Parathyroid adenoma (tissue), 2 donors: ENCODE measurements around the gene CGB7.
A peak's percentile ranks its signal among the peaks of the same experiment; 100 is the strongest.
"Not testable (repeated sequence)": the region's sequence is repeated elsewhere in the genome, so short reads cannot be mapped to it uniquely, and the experiment has no call there.

Experiments used
- H2AFZ ChIP-seq: fragments of 300-600 bp; sonication (generic); one replicate; pipeline ENCODE4 v1.7.0; 2017; ENCODE audit warnings: antibody characterized with exemption, mild to moderate bottlenecking
- H3K27ac ChIP-seq: fragments of 300-600 bp; sonication (generic); one replicate; pipeline ENCODE4 v1.7.0; 2017
- H3K27me3 ChIP-seq: fragments of 300-600 bp; sonication (generic); one replicate; pipeline ENCODE4 v1.7.0; 2017; ENCODE audit warnings: low read length; ENCODE audit not compliant: control insufficient read depth, insufficient read depth
- H3K36me3 ChIP-seq: fragments of 300-600 bp; sonication (generic); one replicate; pipeline ENCODE4 v1.7.0; 2017; ENCODE audit warnings: low read length; ENCODE audit not compliant: control insufficient read depth, insufficient read depth
- H3K4me1 ChIP-seq: fragments of 300-600 bp; sonication (generic); one replicate; pipeline ENCODE4 v1.7.0; 2017; ENCODE audit warnings: control low read depth
- H3K4me2 ChIP-seq: fragments of 300-600 bp; sonication (generic); one replicate; pipeline ENCODE4 v1.7.0; 2017; ENCODE audit warnings: low read length
- H3K4me3 ChIP-seq: fragments of 300-600 bp; sonication (generic); one replicate; pipeline ENCODE4 v1.7.0; 2017; ENCODE audit warnings: low read depth, low read length
- H3K79me2 ChIP-seq: fragments of 300-600 bp; sonication (generic); one replicate; pipeline ENCODE4 v1.7.0; 2017; ENCODE audit warnings: control low read depth
- H3K9ac ChIP-seq: fragments of 300-600 bp; sonication (generic); one replicate; pipeline ENCODE4 v1.7.0; 2017; ENCODE audit warnings: mild to moderate bottlenecking
- H3K9me3 ChIP-seq: fragments of 300-600 bp; sonication (generic); one replicate; pipeline ENCODE4 v1.7.0; 2017; ENCODE audit warnings: low read length; ENCODE audit not compliant: control insufficient read depth
- CTCF ChIP-seq: fragments of 300-600 bp; sonication (generic); IDR thresholded peaks from one replicate; pipeline ENCODE4 v1.7.0; 2017; ENCODE audit warnings: antibody characterized with exemption, mild to moderate bottlenecking
- donor health status: primary hyperparathyroidism.

CGB7 gene

GRCh38 chr19:49059053-49059452 lies 1.5 kb upstream of the CGB7 start:
- Histone ChIP-seq H2AFZ (no peak overlapping the region), H3K36me3 (no peaks in the 10 kb centered on the region), H3K27me3 (no peaks in the 10 kb centered on the region), H3K9ac (no peak overlapping the region), H3K9me3 (no peaks in the 10 kb centered on the region), H3K4me1 (peaks cover 4% of the 10 kb centered on the region), H3K27ac (no peak overlapping the region), H3K4me2 (no peak overlapping the region), H3K4me3 (no peak overlapping the region), H3K79me2 (no peaks in the 10 kb centered on the region)
- no peak for TF ChIP-seq CTCF

GRCh38 chr19:49058562-49058961 lies 1.0 kb upstream of the CGB7 start:
- Histone ChIP-seq H3K9me3 (no peaks in the 10 kb centered on the region), H2AFZ (no peak overlapping the region), H3K36me3 (no peaks in the 10 kb centered on the region), H3K9ac (no peak overlapping the region), H3K4me2 (no peak overlapping the region), H3K4me1 (peaks cover 4% of the 10 kb centered on the region), H3K27ac (no peak overlapping the region), H3K4me3 (no peak overlapping the region), H3K79me2 (no peaks in the 10 kb centered on the region), H3K27me3 (no peaks in the 10 kb centered on the region)
- TF ChIP-seq CTCF = no peak

GRCh38 chr19:49056902-49057596 lies 500 bp downstream of the CGB7 start:
- H3K9ac ChIP-seq, H3K9me3 ChIP-seq, H3K79me2 ChIP-seq, H3K27ac ChIP-seq, H3K4me1 ChIP-seq, H3K36me3 ChIP-seq, H3K27me3 ChIP-seq: not testable (repeated sequence)
- Histone ChIP-seq H2AFZ (peak overlapping the region; percentile 91), H3K4me2 (peak overlapping the region; percentile 99), H3K4me3 (peak overlapping the region; percentile 70)

GRCh38 chr19:49056101-49056901 lies 1.2 kb downstream of the CGB7 start:
- Histone ChIP-seq H3K9ac (no peak overlapping the region), H3K4me2 (peak overlapping the region; percentile 99), H3K4me3 (peak overlapping the region; percentile 70), H2AFZ (peak overlapping the region; percentile 91), H3K4me1 (peaks cover 4% of the 10 kb centered on the region), H3K9me3 (no peaks in the 10 kb centered on the region), H3K27me3 (no peaks in the 10 kb centered on the region), H3K79me2 (no peaks in the 10 kb centered on the region), H3K27ac (no peak overlapping the region), H3K36me3 (no peaks in the 10 kb centered on the region)
- TF ChIP-seq CTCF = peak; percentile 34

- H3K27me3 ChIP-seq, H3K9ac ChIP-seq, H3K9me3 ChIP-seq, H3K27ac ChIP-seq, H3K79me2 ChIP-seq, H3K36me3 ChIP-seq, H3K4me1 ChIP-seq, H3K4me3 ChIP-seq, H3K4me2 ChIP-seq, H2AFZ ChIP-seq: not testable (repeated sequence)
These were observed 7.0 kb downstream of the CGB7 start for GRCh38 chr19:49050376-49051033.

- H3K4me2 ChIP-seq, H3K79me2 ChIP-seq, H3K9ac ChIP-seq, H3K4me3 ChIP-seq, H2AFZ ChIP-seq, H3K27me3 ChIP-seq, H3K4me1 ChIP-seq, H3K27ac ChIP-seq, H3K9me3 ChIP-seq, H3K36me3 ChIP-seq: not testable (repeated sequence)
These were observed 7.7 kb downstream of the CGB7 start for GRCh38 chr19:49049834-49050233.

GRCh38 chr19:49049011-49049410 lies 8.5 kb downstream of the CGB7 start, which contains the start of gene CGB8:
CGB8 (minus strand) TSS chr19:49049111; CDS start chr19:49048739, 372 bp downstream.
- H2AFZ ChIP-seq, H3K9ac ChIP-seq, H3K4me3 ChIP-seq, H3K79me2 ChIP-seq, H3K27me3 ChIP-seq, H3K4me1 ChIP-seq, H3K4me2 ChIP-seq, H3K9me3 ChIP-seq, H3K27ac ChIP-seq, H3K36me3 ChIP-seq: not testable (repeated sequence)

GRCh38 chr19:49043548-49043947 lies 14.0 kb downstream of the CGB7 start, which contains the start of gene CGB5:
CGB5 (plus strand) TSS chr19:49043848; CDS start chr19:49044210, 362 bp downstream.
- not testable (repeated sequence) for H2AFZ ChIP-seq, H3K4me2 ChIP-seq, H3K79me2 ChIP-seq, H3K27me3 ChIP-seq, H3K27ac ChIP-seq, H3K9me3 ChIP-seq, H3K9ac ChIP-seq, H3K4me1 ChIP-seq, H3K36me3 ChIP-seq, H3K4me3 ChIP-seq
